Retina (tissue), 1 donor: ENCODE data around the gene FNDC3A.

Experiments
- DNase-seq: peaks from one replicate; pipeline ENCODE4 v3.0.0-alpha.2; 2016

The FNDC3A gene, protein sequence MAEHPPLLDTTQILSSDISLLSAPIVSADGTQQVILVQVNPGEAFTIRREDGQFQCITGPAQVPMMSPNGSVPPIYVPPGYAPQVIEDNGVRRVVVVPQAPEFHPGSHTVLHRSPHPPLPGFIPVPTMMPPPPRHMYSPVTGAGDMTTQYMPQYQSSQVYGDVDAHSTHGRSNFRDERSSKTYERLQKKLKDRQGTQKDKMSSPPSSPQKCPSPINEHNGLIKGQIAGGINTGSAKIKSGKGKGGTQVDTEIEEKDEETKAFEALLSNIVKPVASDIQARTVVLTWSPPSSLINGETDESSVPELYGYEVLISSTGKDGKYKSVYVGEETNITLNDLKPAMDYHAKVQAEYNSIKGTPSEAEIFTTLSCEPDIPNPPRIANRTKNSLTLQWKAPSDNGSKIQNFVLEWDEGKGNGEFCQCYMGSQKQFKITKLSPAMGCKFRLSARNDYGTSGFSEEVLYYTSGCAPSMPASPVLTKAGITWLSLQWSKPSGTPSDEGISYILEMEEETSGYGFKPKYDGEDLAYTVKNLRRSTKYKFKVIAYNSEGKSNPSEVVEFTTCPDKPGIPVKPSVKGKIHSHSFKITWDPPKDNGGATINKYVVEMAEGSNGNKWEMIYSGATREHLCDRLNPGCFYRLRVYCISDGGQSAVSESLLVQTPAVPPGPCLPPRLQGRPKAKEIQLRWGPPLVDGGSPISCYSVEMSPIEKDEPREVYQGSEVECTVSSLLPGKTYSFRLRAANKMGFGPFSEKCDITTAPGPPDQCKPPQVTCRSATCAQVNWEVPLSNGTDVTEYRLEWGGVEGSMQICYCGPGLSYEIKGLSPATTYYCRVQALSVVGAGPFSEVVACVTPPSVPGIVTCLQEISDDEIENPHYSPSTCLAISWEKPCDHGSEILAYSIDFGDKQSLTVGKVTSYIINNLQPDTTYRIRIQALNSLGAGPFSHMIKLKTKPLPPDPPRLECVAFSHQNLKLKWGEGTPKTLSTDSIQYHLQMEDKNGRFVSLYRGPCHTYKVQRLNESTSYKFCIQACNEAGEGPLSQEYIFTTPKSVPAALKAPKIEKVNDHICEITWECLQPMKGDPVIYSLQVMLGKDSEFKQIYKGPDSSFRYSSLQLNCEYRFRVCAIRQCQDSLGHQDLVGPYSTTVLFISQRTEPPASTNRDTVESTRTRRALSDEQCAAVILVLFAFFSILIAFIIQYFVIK

GRCh38 chr13:48975856-48976575 lies at the start of gene FNDC3A:
TSS of gene FNDC3A (plus strand) at chr13:48975912. CDS start at chr13:49006191, 30,279 bp downstream.
- DNase-seq: peak; percentile 96

GRCh38 chr13:48928757-48929430 lies 46.8 kb upstream of the FNDC3A start:
- DNase-seq: no peak

DNA sequence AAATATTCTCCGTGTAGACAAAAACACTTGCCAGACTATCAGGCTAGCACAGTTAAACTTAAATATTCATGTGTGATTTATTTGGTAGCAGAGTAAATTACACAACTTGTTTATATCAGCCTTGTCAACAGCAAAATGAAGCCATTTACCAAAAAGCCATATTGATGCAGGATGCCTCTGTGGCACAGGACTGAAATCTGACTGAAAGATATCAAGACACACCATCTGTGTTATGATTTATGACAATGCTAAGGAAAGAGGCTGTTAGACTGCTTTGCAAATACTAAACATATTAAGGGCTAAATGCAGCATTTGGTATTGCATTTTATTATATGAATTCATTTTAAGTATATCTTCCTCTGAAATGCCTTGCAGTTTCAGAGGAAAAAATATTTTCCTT lies 44.8 kb upstream of the FNDC3A start:
- DNase-seq: no peak

- DNase-seq: no peak
These were observed 37.3 kb upstream of the FNDC3A start for GRCh38 chr13:48938308-48938943.

GRCh38 chr13:48939728-48940127 lies 36.0 kb upstream of the FNDC3A start:
- no peak for DNase-seq

DNA sequence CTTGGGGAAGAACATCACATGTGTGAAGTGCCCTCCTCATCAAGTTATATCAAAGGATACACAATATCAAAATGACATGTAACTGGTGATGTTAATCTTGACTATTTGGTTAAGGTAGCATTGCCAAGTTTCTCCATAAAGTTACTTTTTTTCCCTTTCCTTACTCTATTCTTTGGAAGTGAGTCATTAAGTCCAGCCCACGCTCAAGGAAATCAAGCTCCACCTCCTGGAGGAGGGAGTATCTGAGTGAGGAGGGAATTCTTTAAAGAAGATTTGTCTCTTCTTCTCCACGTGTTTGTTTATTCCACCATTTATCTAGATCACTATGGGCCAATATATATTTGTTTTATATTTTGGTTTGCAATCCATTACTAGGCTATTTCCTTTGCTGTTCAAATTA lies 33.6 kb upstream of the FNDC3A start:
- no peak for DNase-seq

- no peak for DNase-seq
These were observed 31.5 kb upstream of the FNDC3A start for GRCh38 chr13:48944221-48944620.

GRCh38 chr13:48945626-48946025 lies 30.1 kb upstream of the FNDC3A start:
- DNase-seq: no peak

DNA sequence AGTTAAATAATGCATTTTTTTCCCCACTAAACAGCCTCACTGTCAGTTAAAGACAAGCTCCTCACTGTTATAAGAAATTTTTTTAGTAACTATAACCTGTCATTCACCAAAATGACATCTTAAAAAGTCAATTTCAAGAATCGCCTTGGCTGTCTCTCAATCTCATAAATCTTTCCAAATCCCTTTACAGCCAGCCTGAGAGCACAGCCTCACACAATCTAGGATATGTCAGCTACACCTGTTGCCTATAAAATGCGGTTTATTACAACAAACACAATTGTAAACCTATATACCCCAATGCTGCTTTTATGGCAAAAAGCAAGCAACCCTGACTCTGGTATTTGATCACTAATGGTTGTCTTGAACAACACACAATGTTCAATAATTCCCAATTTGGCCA lies 29.5 kb upstream of the FNDC3A start:
- DNase-seq: no peak

- DNase-seq: no peak
These were observed 25.9 kb upstream of the FNDC3A start for GRCh38 chr13:48949566-48950500.

DNA sequence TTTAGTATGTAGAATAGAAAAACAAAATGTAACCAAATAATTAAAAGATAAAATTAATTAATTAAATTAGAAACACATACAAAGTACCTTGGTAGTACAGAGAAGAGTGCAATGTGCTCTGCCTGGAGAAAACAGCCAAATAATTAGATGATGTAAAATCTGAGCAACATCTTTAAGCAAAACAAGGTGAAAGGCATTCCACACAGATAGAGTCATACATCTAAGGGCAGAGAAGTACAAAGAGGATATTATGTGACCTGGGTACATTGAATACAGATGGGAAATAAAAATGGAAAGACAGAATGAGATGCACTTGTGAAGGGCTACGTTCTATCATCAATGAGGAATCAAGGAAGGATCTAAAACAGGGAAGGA lies 25.2 kb upstream of the FNDC3A start:
- no peak for DNase-seq

- no peak for DNase-seq
These were observed 21.6 kb upstream of the FNDC3A start for GRCh38 chr13:48954081-48954480.

DNA sequence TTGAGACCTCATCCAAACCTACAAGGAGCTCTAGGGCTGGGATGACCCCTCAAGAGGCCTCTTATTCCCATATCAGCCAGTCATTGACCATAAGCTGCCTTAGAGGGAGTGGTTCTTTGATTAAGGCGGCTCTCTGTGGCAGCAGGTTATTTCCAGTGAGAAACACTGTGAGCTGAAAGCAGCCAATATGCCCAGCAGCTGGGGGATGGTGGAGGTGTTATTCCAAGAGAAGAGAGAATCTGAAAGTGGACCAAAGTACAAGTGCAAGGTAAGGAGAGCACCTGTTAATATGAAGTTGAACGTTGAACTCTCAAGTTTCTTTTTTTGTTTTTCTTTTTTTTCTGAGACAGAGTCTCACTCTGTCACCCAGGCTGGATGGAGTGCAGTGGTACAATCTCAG lies 20.2 kb upstream of the FNDC3A start:
- DNase-seq: no peak

DNA sequence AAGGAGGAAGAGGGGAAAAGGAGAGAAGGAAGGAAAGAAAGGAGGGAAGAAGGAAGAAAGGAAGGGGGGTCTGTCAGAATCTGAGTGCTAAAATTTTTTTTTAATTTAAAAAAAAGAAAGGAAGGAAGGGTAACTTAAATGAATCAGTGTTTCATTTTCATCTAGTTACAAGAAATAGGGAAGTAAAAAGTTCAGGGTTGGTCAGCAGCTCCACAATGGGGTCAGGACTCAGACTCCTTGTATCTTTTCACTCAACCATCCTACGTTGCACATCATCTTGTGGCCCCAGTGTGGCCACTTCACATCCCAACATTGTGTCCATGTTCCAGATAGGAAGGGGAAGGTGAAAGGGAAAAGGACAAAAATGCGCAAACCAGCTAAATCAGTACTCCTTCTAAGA lies 14.3 kb upstream of the FNDC3A start:
- DNase-seq: no peak

DNA sequence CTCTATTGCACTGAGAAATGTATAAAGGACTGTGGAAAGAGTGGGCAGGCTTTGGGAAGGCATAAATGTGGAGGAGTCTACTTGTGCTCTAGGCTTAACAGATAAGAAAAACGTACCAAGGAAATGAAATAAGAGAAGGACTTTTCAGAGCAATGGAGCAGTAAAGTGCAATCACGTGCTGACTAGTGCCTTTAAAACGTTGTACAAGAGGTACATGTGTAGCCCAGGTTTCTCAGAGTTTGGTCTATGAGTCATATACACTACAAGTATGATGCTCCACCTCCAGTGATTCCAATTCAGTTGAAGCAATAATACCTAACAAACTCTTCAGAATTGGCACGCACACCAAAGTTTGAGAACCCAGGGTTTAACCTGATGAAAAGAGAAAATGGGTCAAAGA lies 13.4 kb upstream of the FNDC3A start:
- DNase-seq: no peak

DNA sequence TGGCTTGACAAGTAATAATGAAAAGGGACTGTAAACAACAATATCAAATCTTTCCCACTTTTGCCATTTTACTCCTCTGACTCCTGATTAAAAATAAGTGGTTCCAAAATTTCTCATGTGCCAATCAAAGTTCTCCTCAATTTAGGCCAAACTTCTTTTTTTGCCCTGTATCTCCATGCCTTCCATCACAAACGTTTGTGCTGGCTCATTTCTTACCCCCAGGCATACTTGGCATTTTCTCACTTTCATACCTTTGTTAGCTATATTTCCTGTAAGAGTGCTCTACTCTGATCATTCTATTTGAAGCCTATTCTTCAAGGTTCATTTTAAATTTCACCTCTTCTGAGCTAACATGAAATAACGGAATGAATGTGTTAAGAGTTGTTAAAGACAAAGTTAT lies 10.0 kb upstream of the FNDC3A start:
- DNase-seq: no peak

DNA sequence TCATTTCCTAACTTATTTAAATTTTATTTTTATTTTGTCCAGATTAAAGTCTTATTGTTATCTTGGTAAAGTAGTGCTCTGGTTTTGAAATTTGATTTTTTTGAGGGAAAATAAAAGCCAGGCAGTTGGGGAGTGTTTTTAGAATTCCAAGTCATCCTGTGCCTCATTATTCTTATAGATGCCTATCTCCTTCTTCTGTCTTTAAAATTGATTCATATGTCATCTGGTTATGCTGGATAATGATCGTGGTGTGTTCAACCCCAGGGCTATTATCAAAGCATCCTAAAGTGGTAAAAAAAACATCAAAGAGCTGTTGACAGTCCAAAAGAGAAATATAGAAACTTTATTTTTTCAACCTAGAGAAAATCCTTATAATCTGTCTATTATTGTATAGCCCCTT lies 6.0 kb upstream of the FNDC3A start:
- DNase-seq: no peak

GRCh38 chr13:48973845-48974431 lies 1.8 kb upstream of the FNDC3A start:
- DNase-seq: no peak

DNA sequence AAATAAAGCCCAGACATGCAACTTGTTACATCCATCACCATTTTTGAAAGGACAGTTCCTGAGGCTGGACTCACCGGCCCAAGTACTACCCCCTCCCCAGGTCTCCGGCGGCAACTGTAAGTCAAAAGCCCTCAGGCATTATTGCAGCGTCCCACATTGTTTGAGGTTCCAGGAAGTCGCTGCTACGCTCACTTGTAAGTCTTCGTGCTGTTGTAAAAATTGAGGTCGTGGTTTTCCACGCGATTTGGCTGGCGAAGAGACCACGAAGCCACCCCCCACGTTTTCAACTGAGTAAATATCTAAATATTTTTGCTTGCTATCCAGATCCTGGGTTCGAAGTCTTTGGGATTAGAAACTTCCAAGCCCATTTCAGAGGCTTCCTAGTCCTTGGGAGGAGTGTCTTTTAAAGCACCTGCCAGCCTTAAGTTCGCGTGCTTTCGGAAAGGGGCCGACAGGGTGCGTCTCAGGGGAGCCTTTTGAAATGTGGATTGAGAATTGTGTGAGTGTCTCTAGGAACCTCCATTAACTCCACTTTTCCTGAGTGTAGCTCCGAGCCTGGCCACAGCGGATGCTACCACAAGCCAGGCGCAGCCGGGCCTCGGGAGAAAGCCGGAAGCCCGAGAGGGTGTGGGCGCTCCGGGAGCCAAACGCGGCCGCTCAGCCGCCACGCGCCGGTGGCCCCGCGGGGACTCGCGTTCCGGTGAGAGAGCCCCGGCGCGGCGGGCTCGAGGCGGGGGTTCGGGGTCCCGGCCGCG lies 434 bp upstream of the FNDC3A start:
- DNase-seq: peak; percentile 88
